ENCODE data around the gene FGF18. TPM values are rescaled to one million over a fixed set of nuclear protein-coding genes. Genes with fewer than 3 reads are reported as not detected.

The FGF18 gene
- total RNA-seq, 1 donor from 2014 or later: 2.6 TPM

- H3K9me3 Mint-ChIP-seq (ENCODE audit: low read depth): no peaks in the 10 kb centered on the region
- peak overlapping the region; percentile 89 for H3K27ac Mint-ChIP-seq
- peaks cover 15% of the 10 kb centered on the region for H3K36me3 Mint-ChIP-seq (ENCODE audit: insufficient read depth)
- no peaks in the 10 kb centered on the region for H3K27me3 Mint-ChIP-seq
- peak overlapping the region; percentile 37 for H3K4me3 Mint-ChIP-seq (ENCODE audit: low read depth)
- H3K4me1 Mint-ChIP-seq (ENCODE audit: low read depth): peaks cover 29% of the 10 kb centered on the region
- no peak for DNase-seq (ENCODE audit: low spot score, unreplicated experiment)
- TF ChIP-seq CTCF (IDR thresholded peaks at IDR 0.05; ENCODE audit: unreplicated experiment): no peak
Observed at GRCh38 chr5:171386006-171386671, 33.3 kb upstream of the FGF18 start.

- H3K36me3 Mint-ChIP-seq (ENCODE audit: insufficient read depth): peaks cover 19% of the 10 kb centered on the region
- peak overlapping the region; percentile 100 for H3K27ac Mint-ChIP-seq
- H3K27me3 Mint-ChIP-seq: no peaks in the 10 kb centered on the region
- H3K9me3 Mint-ChIP-seq (ENCODE audit: low read depth): no peaks in the 10 kb centered on the region
- no peak for DNase-seq (ENCODE audit: low spot score, unreplicated experiment)
- no peak for TF ChIP-seq CTCF (IDR thresholded peaks at IDR 0.05; ENCODE audit: unreplicated experiment)
- H3K4me1 Mint-ChIP-seq (ENCODE audit: low read depth): peaks cover 33% of the 10 kb centered on the region
- peak overlapping the region; percentile 98 for H3K4me3 Mint-ChIP-seq (ENCODE audit: low read depth)
Observed at GRCh38 chr5:171386861-171387344, 32.5 kb upstream of the FGF18 start.

GRCh38 chr5:171387345-171387969 is 32.0 kb upstream of the FGF18 start, which contains the start of gene NPM1:
Gene NPM1, plus strand, starts transcription at chr5:171387849. Its CDS starts 100 bp downstream, at chr5:171387949.
- peak; percentile 92 for DNase-seq (ENCODE audit: low spot score, unreplicated experiment)
- Mint-ChIP-seq H3K27ac (peak within 1 kb of the TSS; percentile 100), H3K4me1 (ENCODE audit: low read depth) (peaks cover 33% of the 10 kb centered on the region), H3K27me3 (no peaks in the 10 kb centered on the region), H3K4me3 (ENCODE audit: low read depth) (peak within 1 kb of the TSS; percentile 98), H3K36me3 (ENCODE audit: insufficient read depth) (peaks cover 20% of the 10 kb centered on the region), H3K9me3 (ENCODE audit: low read depth) (no peaks in the 10 kb centered on the region)
- TF ChIP-seq CTCF (IDR thresholded peaks at IDR 0.05; ENCODE audit: unreplicated experiment): no peak

GRCh38 chr5:171387970-171388815 is 31.3 kb upstream of the FGF18 start:
- H3K27me3 Mint-ChIP-seq: no peaks in the 10 kb centered on the region
- H3K36me3 Mint-ChIP-seq (ENCODE audit: insufficient read depth): peaks cover 26% of the 10 kb centered on the region
- H3K9me3 Mint-ChIP-seq (ENCODE audit: low read depth): no peaks in the 10 kb centered on the region
- peak; percentile 54 for DNase-seq (ENCODE audit: low spot score, unreplicated experiment)
- no peak for TF ChIP-seq CTCF (IDR thresholded peaks at IDR 0.05; ENCODE audit: unreplicated experiment)
- H3K27ac Mint-ChIP-seq: peak overlapping the region; percentile 100
- H3K4me1 Mint-ChIP-seq (ENCODE audit: low read depth): peaks cover 35% of the 10 kb centered on the region
- H3K4me3 Mint-ChIP-seq (ENCODE audit: low read depth): peak overlapping the region; percentile 98

- H3K36me3 Mint-ChIP-seq (ENCODE audit: insufficient read depth): peaks cover 29% of the 10 kb centered on the region
- H3K4me3 Mint-ChIP-seq (ENCODE audit: low read depth): peak overlapping the region; percentile 98
- H3K27me3 Mint-ChIP-seq: no peaks in the 10 kb centered on the region
- H3K4me1 Mint-ChIP-seq (ENCODE audit: low read depth): peaks cover 35% of the 10 kb centered on the region
- no peak for TF ChIP-seq CTCF (IDR thresholded peaks at IDR 0.05; ENCODE audit: unreplicated experiment)
- H3K27ac Mint-ChIP-seq: peak overlapping the region; percentile 100
- no peak for DNase-seq (ENCODE audit: low spot score, unreplicated experiment)
- H3K9me3 Mint-ChIP-seq (ENCODE audit: low read depth): no peaks in the 10 kb centered on the region
Observed at GRCh38 chr5:171388816-171389168, 30.7 kb upstream of the FGF18 start.

Data from progenitor cell of endocrine pancreas (in vitro differentiated cells).